H1 (cell line): ENCODE results near the gene C1QTNF1. TPM values are rescaled to one million over a fixed set of nuclear protein-coding genes. Genes with fewer than 3 reads are reported as not detected.

Source experiments
- EGR1 ChIP-seq: IDR thresholded peaks from 2 replicates; pipeline ENCODE4 v1.6.1; 2011; ENCODE audit warnings: low read depth, low read length, borderline replicate concordance
- EZH2 ChIP-seq: fragments of 200-600 bp; sonication (generic); IDR thresholded peaks from 2 replicates; pipeline ENCODE4 v1.7.1; 2012; ENCODE audit warnings: low read depth, mild to moderate bottlenecking, moderate library complexity, low read length, inconsistent platforms; ENCODE audit not compliant: severe bottlenecking
- MAX ChIP-seq: IDR thresholded peaks from 2 replicates; pipeline ENCODE4 v1.6.1; 2012; ENCODE audit warnings: inconsistent platforms
- SP4 ChIP-seq: IDR thresholded peaks from 2 replicates; pipeline ENCODE4 v1.6.1; 2012; ENCODE audit warnings: low read length, inconsistent platforms
- SUZ12 ChIP-seq: fragments of 200-600 bp; sonication (generic); IDR thresholded peaks from 2 replicates; pipeline ENCODE4 v1.6.1; 2012; ENCODE audit warnings: mild to moderate bottlenecking, inconsistent platforms, low read length, moderate library complexity, mixed read lengths
- YY1 ChIP-seq: IDR thresholded peaks from 2 replicates; pipeline ENCODE4 v1.6.1; 2011; ENCODE audit warnings: low read depth, mild to moderate bottlenecking, low read length
- polyA plus RNA-seq, 7 experiments: library from polyadenylated mRNA; depleted of rRNA in 3 of 7; stranded (reverse) in 5 of 7; unstranded in 2 of 7; fragments of >200 nt in 5 of 7; fragments of 200-250 nt in 2 of 7; gene quantifications; 1 replicate in 5 of 7; 2 replicates in 1 of 7; 4 replicates in 1 of 7; pipeline versions ENCODE4 v1.2.1 to v1.2.3, GENCODE V29; 2011 to 2013; ENCODE audit warnings: missing spikeins in 2 of 7, mixed read lengths in 2 of 7
- total RNA-seq: library from RNA; stranded (reverse); fragmentation: NEBNext Ultra II Directional; extraction: Animal tissue kit (Norgen Biotek cat#: 25700); gene quantifications from 2 replicates; pipeline ENCODE4 v1.2.1, GENCODE V29; 2021
- TF ChIP-seq, protein P1 (sequence below): IDR thresholded peaks from 2 replicates; pipeline ENCODE4 v1.6.1; 2012; ENCODE audit warnings: inconsistent platforms

The C1QTNF1 gene
- total and polyA plus RNA-seq, 2 of the 8 experiments (the other 6 are each of a cell fraction or from before 2014, with no cell fraction given): 1.5 to 2.5 TPM

DNA sequence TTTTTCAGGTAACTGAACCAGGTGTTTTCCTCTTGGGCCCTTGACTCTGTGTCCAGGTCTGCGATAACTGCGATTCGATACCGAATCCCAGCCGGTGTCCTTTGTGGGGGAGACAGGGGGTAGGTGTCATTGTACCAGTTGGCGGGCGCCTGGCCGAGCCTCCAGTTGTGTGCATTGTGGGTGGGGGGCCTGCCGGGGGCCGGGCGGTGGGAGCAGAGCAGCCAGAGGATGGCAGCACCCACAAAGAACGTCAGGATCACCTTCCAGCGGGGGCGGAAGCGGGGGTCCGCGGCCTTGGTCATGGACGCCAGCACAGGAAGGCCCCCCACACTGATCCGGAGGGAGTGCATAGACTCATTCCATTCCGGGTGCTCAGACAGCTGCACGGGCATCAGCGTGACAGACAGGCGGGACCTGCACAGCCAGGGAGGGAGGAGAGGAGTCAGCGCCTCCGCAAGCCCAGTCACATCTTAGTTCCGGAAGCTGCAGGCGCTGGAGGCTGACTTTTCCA lies 26.7 kb upstream of the C1QTNF1 start (continued):
- TF ChIP-seq YY1 (no peak), EGR1 (no peak), MAX (no peak), SP4 (no peak), SUZ12 (no peak), EZH2 (no peak)
- TF ChIP-seq, protein P1, sequence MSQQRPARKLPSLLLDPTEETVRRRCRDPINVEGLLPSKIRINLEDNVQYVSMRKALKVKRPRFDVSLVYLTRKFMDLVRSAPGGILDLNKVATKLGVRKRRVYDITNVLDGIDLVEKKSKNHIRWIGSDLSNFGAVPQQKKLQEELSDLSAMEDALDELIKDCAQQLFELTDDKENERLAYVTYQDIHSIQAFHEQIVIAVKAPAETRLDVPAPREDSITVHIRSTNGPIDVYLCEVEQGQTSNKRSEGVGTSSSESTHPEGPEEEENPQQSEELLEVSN: no peak
